NCI-H1417 (cell line): ENCODE results near the gene TOLLIP.

Experiments
- DNase-seq, 3 experiments: peaks; one replicate each; lab custom pipeline; 2025; lab: John Stamatoyannopoulos, UW

Gene TOLLIP

GRCh38 chr11:1298695-1299492 is 10.5 kb downstream of the TOLLIP start:
- peak; percentile 20 to 65 (median 39) for DNase-seq

GRCh38 chr11:1297576-1298473 is 11.6 kb downstream of the TOLLIP start:
- no peak for DNase-seq

GRCh38 chr11:1297011-1297575 is 12.3 kb downstream of the TOLLIP start:
- no peak for DNase-seq

GRCh38 chr11:1296287-1296686 is 13.1 kb downstream of the TOLLIP start:
- DNase-seq, result no peak

GRCh38 chr11:1295591-1295990 is 13.8 kb downstream of the TOLLIP start:
- DNase-seq, result no peak

GRCh38 chr11:1295086-1295485 is 14.3 kb downstream of the TOLLIP start:
- DNase-seq, result no peak

- DNase-seq, result peak in 1 of 3 experiments; percentile 5
Observed at GRCh38 chr11:1293619-1294015, 15.8 kb downstream of the TOLLIP start.

- no peak for DNase-seq
Observed at GRCh38 chr11:1292644-1293618, 16.5 kb downstream of the TOLLIP start.

- no peak for DNase-seq
Observed at GRCh38 chr11:1292018-1292643, 17.3 kb downstream of the TOLLIP start.

GRCh38 chr11:1291295-1292017 is 18.0 kb downstream of the TOLLIP start:
- no peak for DNase-seq

GRCh38 chr11:1290052-1291040 is 19.1 kb downstream of the TOLLIP start:
- DNase-seq, result no peak

GRCh38 chr11:1289211-1289935 is 20.1 kb downstream of the TOLLIP start:
- DNase-seq, result no peak

- no peak for DNase-seq
Observed at GRCh38 chr11:1288426-1289151, 20.8 kb downstream of the TOLLIP start.

- DNase-seq, result no peak
Observed at GRCh38 chr11:1287928-1288327, 21.5 kb downstream of the TOLLIP start.

- DNase-seq, result no peak
Observed at GRCh38 chr11:1285876-1286275, 23.6 kb downstream of the TOLLIP start.

- DNase-seq, result no peak
Observed at GRCh38 chr11:1285316-1285744, 24.1 kb downstream of the TOLLIP start.

- no peak for DNase-seq
Observed at GRCh38 chr11:1283906-1284305, 25.5 kb downstream of the TOLLIP start.

GRCh38 chr11:1283091-1283511 is 26.3 kb downstream of the TOLLIP start:
- DNase-seq, result no peak
